SKM-1 (cell line): ENCODE data around the gene LGALS3BP.

Experiments used
- DNase-seq: peaks from one replicate; lab custom pipeline; 2025; ENCODE audit not compliant: unreplicated experiment; lab: John Stamatoyannopoulos, UW

Gene LGALS3BP

DNA sequence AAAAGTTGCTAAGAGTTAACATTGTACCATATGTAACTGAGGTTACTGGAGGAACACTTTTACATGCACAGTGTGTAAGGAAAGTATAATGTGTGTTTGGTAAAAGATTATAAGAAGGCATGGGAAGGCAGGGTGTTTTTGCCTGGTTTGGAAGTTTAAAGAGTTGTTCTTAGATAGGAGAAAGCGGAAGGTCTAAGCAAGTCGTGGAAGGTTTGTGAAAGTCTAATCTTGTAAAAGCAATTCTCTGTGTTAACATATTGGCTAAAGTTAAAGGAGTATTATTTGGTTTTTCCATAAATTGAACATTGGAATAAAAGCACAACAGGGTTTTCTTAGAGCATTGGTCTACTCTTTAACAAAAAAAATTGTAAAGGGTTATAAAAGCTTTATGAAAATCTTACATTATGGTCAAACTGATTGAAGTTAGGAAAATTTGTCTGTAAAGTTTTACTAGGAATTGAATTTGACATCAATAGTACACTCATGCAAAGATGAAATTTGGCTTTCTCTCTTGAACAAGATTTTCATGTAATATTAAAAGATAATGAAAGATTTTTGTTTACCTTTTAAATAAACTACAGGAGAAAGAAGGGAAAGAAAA is 34.5 kb upstream of the LGALS3BP start:
- no peak for DNase-seq

DNA sequence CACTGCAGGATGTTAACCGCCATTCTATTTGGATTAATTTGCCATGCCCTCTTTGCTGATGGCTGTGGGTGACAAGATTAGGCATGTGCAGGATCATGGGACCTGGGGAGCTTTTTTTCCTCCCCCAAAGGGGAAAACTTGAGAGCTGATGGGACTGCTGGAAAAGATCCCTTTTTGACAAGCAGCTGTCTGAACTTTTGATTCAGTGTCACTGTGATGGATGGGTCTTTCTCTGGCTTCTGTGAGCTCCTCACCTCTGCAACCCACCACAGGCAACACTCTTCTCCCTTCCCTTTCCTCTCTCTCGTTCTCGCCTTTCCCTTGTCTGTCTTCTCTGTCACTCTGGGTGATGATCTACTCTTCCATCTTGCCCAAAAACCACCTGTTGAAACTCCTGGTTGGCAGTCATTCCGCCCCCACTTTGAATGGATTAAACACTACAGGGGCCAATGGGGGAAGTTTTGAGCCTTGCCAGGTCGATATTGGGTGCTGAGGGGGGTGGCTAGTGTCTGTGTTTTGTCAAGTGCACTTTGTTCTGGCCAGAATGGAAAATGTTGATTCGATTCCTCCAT is 32.9 kb upstream of the LGALS3BP start:
- no peak for DNase-seq

DNA sequence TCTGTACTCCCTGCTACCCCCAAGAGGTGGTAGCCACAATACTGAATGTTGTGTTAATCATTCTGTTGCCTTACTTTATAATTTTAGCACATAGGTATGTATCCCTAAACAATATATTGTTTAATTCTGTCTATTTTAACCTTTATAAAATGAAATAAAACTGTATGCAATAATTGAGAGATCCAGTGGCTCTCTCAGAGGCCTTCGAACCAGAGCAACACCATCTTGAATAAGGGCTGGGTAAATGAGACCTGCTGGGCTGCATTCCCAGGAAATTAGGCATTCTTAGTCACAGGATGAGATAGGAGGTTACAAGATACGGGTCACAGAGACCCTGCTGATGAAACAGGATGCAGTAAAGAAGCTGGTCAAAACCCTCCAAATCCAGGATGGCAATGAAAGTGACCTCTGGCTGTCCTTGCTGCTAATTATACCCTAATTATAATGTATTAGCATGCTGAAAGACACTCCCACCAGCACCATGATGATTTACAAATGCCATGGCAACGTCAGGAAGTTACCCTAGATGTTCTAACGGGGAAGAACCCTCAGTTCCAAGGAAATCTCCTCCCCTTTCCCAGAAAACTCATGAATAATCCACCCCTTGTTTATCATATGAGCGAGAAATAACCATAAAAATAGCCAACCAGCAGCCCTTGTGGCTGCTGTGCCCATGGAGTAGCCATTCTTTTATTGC is 31.9 kb upstream of the LGALS3BP start:
- DNase-seq = no peak

DNA sequence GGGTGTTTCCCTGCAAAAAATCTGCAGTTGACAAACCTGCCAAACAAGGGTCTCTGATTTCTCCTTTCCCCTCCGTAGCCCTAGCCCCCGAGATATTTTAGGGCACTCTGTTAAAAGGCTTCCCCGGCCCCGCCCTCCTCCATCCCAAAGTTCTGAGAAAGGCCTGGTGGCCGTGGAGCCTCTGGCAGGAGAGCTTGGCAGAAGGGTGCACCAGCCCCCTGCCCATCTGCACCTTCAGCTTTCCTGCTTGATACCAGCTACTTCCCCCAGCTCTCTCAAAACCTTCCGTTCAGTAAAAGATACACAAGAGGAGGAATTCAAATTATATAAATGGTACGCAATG is 30.6 kb upstream of the LGALS3BP start:
- DNase-seq = no peak

DNA sequence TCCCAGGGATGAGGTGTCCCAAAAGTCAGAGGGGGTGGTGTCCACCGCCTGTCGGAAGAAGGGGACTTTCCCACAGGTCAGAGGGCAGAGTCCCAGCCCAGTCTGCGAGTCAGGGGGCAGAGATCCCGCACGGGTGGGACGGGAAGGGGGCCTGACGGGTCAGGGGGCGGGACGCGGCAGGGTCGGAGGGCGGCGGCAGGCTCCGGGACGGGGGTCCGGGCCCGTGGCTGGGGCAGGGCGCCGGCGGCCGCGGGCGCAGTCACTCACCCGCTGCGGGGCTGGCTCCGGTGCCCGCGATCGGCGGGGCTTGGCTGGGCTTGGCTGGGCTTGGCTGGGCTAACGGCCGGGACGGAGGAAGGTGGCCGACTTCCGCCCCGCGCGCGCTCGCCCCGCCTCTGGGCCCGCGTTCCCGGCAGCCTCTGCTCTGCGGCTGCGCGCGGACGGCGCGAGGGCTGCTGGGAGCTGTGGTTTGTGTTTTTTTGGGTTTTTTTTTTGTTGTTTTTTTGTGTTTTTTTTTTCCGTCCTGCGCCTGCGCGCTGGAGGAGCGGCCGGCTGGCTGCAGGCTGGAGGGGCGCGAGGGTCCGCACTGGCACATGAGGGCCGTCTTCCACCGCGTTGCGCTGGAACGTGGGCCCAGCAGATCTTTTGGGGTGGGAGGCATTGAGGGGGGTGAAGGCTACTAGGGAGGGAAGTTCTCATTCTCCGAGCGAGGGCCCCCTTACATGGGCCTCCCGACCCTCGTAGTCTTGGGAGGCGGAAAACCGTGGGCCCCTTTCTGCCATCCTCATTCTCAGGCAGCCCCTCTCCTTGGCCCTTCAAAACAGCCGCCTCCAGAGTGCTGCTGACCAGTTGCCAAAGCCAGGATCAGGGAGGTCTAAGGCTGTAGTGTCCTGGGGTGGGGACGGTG is 29.9 kb upstream of the LGALS3BP start, which contains the start of gene CANT1:
Gene CANT1 (minus strand): TSS at position 368 of the 907 bp plus-strand sequence. CDS start 12,142 bp downstream, outside the sequence.
- DNase-seq = peak; percentile 61

DNA sequence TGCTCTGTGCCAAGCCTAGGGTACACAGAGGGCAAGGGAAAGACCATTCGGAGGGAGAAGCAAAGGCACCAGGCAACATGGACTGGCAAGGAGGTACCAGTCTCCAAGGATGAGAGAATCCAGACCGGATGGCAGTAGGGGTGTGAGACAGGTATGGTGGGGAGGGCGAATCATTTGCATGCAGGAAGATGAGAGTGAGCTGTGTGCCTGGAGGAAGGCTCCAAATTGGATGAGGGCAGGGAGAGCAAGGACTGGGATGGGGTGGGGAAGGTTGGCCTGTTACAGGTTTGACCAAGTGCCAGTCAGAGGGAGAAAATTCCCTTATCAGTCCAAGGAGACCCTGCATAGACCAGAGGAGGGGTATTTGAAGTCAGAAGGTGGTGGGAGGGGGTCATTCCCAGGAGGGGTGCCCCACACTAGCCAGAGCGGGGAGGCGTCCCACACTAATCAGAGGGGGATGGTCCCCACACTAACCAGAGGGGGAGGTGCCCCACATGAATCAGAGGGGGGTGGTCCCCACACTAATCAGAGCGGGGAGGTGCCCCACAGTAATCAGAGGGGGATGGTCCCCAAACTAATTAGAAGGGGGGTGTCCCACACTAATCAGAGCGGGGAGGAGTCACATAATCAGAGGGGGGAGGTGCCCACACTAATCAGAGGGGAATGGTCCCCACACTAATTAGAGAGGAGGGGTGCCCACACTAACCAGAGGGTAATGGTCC is 29.1 kb upstream of the LGALS3BP start:
- no peak for DNase-seq

DNA sequence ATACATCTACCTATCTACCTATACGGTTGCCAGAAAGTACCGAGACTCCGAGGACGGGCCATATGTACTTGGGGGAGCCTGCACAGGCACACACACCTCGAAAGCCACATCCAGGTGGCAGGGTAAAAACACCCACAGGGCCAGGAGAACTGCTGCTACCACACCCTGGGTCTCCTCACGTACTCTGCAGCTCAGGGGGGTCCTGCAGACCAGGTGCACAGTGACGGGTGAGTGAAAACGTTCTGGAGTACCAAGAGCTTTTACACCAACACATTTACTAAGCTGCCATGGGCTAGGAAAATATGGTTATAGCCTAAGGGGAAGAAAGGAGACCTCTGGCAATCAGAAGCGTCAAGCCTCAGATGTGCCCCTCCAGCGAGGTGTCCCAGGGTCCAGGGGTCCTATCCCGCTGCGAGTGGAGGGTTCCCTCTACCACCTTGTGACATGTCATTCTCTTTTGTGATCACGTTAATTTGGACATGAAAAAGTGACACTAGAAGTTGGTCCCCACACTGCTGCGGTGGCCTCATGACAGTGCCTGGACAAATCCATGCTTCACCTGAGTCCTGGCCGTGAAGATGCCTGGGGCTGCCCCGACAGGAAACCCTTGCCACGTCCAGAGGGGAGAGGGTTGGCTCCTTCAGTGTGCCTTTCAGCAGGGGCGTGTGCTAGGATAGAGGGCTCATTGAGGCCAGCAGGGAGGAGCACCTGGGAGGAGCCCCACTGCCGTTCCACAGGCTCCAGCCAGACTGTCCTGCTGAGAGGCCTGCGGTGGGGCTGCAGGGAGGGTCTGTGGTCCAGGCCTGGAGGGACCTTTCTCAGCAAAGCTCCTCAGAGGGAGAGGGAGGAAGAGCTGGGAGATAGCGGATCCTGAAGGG is 28.0 kb upstream of the LGALS3BP start:
- no peak for DNase-seq

DNA sequence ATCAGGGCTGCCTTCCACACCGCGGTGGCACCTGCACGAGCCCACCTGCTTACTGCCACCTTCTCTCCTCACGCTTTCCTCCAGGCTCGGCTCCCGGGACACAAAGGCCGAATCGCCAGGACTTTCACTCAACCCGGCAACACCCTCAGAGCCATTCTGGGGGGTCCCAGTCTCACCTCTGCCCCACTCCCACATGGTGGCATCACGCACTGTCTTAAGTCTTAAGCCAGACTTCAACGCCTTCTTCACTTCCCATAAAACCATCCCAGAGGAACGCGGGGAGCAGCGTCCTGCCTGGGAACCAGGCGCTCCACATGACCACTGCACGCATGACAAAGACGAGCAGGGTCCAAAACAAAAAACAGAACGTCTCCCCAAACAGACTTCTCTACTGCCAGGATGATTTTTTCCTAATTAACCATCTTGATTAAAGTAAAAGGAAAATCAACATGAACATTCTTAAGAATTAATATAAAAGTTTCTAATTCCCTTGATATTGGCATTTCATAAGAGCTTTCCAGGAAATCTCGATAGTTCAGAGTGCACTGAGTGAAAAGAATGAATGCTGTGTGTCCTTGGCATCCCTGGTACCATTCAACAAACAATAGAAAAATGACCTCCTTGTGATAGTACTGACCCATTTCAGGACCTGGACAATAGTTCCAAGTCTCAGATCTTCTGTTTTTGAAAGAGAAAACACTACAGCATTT is 27.2 kb upstream of the LGALS3BP start:
- DNase-seq = no peak

DNA sequence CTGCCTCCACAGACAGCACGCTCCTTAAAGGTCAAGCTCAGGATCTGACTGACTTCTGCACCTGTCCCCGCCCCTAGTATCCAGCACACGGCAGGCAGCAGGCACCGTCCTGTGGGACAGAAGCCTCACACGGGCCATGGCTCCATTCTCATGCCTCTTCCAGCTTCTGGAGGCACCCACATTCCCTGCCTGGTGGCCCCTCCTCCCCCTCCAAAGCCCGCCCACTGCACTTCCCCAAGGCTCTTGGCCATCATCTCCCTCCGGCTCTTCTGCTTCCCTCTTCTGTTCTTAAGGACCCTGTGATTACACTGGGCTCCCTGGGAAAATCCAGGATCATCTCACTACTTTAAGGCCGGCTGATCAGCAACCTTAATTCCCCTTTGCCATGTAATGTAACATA is 26.3 kb upstream of the LGALS3BP start:
- DNase-seq = no peak

DNA sequence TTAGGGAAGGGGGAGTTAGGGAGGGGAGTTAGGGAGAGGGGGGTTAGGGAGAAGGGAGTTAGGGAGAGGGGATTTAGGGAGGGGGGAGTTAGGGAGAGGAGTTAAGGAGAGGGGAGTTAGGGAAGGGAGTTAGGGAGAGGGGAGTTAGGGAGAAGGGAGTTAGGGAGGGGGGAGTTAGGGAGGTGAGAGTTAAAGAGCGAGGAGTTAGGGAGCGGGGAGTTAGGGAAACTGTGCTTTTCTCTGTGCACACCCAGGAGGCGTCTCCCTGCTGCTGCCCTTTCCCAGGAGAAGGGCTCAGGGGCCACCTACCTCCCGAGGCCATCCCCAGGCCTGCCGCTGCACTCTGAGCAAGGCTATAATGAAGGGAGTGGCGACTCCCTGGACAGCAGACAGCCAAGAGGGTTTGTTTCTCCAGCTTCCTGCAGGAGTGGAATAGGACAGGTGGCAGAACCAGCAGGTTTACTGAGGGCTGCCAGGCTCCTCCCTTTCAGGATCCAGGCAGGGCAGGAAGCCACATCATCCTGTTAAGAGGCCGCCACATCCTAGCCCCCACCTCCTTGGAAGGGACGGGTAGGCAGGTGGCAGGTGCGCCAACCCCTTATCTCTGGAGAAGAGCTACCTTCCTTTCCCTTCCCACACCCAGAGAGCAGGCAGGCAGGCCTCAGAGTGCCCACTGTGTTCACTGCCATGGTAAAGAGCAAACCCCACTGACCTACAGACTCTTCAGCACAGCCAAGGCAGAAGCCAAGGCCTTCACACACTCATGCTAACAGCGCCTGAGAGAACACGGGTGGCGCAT is 25.5 kb upstream of the LGALS3BP start:
- no peak for DNase-seq

DNA sequence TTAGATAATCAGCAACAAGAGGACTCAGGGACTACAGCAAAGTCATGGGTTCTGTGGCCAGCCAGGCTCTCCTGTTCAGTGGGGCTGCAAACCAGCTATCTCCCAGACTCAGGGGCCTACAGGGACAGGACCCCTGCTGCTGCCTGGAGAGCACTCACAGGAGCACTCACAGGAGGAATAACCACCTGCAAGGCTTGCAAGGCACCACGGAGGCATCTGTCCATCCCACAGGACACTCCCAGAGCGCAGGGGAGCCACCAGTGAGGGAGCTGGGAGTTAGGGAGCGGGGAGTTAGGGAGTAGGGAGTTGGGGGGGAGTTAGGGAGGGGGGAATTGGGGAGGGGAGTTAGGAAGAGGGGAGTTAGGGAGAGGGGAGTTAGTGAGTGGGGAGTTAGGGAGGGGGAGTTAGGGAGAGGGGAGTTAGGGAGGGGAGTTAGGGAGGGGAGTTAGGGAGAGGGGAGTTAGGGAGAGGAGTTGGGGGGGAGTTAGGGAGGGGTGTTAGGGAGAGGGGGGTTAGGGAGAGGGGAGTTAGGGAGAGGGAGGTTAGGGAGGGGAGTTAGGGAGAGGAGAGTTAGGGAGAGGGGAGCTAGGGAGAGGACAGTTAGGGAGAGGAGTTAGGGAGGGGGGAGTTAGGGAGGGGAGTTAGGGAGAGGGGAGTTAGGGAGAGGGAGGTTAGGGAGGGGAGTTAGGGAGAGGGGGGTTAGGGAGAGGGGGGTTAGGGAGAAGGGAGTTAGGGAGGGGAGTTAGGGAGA is 24.1 kb upstream of the LGALS3BP start:
- no peak for DNase-seq

DNA sequence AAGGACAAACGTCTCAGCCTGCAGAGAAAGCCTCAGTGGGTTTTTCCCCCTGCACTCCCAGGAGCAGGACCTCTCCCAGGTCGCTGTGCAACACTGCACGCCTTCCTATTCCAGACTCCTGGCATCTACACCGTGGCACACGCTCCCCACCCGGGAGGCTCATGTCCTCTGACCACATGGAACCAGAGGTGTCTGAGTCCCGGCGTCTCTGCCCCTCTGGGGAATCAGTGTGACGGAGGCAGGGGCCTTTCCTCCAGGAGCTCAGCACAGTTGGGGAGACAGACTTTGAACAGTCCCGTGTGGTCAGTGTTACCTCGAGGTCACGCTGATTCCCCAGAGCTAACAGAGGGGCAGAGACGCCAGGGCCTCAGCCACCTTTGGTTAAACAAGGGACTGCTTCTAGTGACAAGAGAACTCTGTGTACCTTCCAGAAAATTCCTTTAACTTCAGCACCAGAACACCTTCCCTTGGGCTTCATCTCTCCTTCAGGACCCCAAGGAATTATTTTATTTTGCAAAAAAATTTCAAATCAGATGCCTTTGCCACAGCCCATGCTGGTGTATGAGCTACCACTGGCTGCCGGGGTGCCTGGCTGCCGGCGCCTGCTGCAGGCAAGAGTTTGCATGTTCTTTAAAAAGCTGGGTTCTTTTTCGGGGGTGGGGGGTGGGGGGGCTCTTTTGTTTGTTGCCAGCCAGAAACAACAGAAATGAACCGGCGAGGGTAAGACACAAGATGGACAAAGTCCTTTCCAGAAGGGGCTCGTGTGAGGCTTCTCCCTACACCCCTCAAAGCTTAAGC is 23.3 kb upstream of the LGALS3BP start:
- DNase-seq = no peak

DNA sequence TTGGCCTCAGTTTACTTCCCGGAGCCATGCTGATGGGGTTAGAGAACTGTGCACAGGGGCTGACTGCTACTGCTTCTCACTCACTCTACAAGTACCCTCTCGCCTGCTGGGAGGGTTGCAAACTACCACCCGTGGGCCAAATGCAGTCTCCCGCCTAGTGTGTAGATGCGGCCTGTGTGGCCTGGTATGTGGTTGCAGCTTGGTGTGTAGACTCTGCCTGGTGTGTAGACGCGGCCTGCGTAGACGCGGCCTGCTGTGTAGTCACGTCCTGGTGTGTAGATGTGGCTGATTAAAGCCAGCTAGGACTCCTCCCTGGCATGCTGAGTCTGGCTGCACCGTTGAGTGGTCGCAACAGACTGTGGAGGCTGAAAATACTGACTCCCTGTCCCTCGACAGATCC is 22.6 kb upstream of the LGALS3BP start:
- DNase-seq = no peak

DNA sequence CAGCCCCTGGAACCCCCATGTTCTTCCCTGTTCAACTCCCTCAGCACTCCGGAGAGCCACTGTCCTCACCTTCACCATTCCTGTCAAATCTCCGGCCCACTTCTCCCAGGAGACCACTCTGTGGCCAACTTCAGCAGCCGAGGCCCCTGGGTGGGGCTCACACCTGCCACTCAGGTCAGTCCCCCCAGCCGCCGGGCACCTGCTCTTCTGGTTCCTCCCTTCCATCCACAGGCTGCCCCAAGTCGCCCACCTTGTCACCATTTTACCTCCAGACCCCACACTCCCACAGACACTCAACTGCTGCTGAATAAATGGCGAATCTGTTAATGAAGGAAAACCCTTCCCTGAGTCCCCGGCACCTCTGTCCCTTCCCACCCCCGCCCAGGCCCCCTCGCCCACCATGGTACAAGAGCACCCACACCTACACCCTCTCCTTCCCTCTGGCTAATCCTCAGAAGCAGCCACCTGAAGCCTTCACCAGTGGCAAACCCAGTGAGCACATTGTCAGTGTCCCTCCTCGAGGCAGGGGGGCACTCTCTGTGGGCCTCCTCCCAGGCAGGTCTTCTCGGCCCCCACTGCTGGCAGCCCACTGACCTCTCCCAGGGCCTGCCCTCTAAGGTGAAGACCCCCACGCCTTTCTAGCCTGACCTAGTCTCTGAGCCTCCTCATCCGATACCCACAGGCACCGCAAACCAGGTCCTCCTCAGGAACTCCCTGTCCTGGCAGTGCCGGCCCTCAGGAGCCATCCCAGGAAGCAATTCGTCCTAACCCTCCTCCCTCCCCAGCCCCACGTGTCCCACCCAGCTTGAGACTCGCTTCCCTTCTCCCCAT is 21.7 kb upstream of the LGALS3BP start:
- DNase-seq = no peak

DNA sequence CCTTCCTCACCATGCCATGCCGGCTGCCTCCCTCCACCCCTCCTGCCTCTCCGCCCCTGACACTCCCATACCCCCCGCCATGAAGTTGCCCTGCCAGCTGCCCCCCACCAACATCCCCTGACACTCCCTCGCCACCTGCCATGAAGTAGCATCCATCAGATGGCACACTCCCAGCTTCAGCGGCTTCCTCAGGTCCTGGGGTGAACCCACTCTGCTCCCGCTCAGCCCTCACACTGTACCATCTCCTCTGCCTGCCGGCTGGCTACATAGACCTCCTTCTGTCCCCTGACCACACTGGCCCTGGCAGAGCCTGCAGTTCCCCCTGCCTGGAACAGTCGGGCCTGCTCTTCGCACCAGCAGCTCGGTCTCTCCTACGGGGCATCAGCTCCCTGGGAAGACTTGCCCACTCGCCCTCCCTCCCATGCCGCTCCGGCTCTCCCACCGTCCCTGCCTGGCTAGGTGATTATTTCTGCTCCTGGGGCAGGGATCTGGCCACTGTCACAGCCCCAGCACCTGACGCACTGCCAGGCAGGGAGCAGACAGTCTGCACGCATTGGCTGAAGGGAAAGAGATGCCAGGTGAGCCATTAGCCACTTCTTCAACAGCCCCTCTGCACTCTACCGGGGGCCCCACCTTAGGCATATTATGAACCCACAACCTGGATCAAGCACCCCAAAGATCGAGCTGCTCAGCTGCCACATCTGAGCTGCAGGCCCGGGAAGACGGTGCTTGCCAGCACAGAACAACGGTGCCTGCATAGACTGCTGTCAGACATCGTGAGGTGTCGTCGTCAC is 20.9 kb upstream of the LGALS3BP start:
- no peak for DNase-seq
